Chondrocyte (in vitro differentiated cells): Measurements from ENCODE around the gene SCN8A. TPM values are rescaled to one million over a fixed set of nuclear protein-coding genes. Genes with fewer than 3 reads are reported as not detected.

ENCODE experiments used
- DNase-seq: peaks from one replicate; pipeline ENCODE4 v3.0.0; 2021; ENCODE audit warnings: mixed read lengths, low spot score
- H3K27ac Mint-ChIP-seq: one replicate; pipeline ENCODE4 v1.8.0; 2021; ENCODE audit warnings: mild to moderate bottlenecking, moderate library complexity, mixed read lengths; ENCODE audit not compliant: unreplicated experiment
- H3K27me3 Mint-ChIP-seq: 2 replicates; pipeline ENCODE4 v1.8.0; 2021; ENCODE audit warnings: low read depth, mixed read lengths
- H3K36me3 Mint-ChIP-seq: 2 replicates; pipeline ENCODE4 v1.8.0; 2021; ENCODE audit warnings: low read depth, mixed read lengths
- H3K4me1 Mint-ChIP-seq: 2 replicates; pipeline ENCODE4 v1.8.0; 2021; ENCODE audit warnings: low read depth, mild to moderate bottlenecking, mixed read lengths
- H3K4me3 Mint-ChIP-seq: one replicate; pipeline ENCODE4 v1.8.0; 2021; ENCODE audit warnings: mild to moderate bottlenecking, moderate library complexity, mixed read lengths; ENCODE audit not compliant: unreplicated experiment
- H3K9me3 Mint-ChIP-seq: 2 replicates; pipeline ENCODE4 v1.8.0; 2021; ENCODE audit warnings: low read depth, mixed read lengths
- CTCF ChIP-seq: fragments of 200-600 bp; sonication (generic); IDR thresholded peaks from 2 replicates; pipeline ENCODE4 v1.5.0; 2021; ENCODE audit warnings: antibody characterized with exemption, mild to moderate bottlenecking, moderate library complexity
- total RNA-seq: library from RNA; stranded (reverse); gene quantifications from 3 replicates; pipeline ENCODE4 v1.2.1, GENCODE V29; 2021

Gene SCN8A
- total RNA-seq, 1 donor from 2014 or later, result 4.4 TPM

- Mint-ChIP-seq H3K27me3 (no peaks in the 10 kb centered on the region), H3K4me1 (peaks cover 15% of the 10 kb centered on the region), H3K36me3 (no peaks in the 10 kb centered on the region), H3K27ac (no peak overlapping the region), H3K9me3 (no peaks in the 10 kb centered on the region), H3K4me3 (no peak overlapping the region)
- DNase-seq, result no peak
- TF ChIP-seq CTCF, result no peak
These were observed 86.4 kb downstream of the SCN8A start for GRCh38 chr12:51677284-51677968.

DNA sequence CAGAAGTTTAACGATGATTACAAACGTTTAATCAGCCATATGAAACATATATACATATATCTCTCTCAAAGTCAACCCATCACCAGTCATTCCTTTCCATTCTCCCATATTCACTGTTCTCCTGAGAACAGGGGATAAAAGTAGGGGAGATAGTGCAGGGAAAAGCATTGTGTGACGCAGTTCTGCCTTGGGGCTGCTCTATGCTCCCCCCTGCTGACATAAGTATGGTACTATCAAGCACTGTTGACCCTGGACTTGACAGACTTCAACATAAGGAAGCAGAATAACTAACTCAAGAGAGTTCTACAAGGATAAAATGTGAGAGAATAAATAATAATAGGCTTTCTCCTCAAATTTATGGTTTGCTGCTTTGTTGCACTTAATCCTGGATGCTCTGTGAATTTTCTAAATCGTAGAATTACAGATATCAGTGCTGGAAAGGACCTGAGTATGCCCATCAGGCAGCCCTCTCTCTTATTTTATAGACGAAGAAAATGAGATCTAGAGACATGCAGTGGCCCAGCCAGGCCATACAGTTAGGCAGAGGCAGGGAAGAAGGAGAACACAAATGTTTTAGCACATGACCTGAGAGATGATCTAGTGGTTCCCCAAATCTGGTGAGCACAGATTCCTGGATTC, 87.2 kb downstream of the SCN8A start:
- no peaks in the 10 kb centered on the region for H3K36me3 Mint-ChIP-seq
- no peak for DNase-seq
- peaks cover 16% of the 10 kb centered on the region for H3K4me1 Mint-ChIP-seq
- H3K27ac Mint-ChIP-seq, result no peak overlapping the region
- H3K9me3 Mint-ChIP-seq, result no peaks in the 10 kb centered on the region
- peak; percentile 77 for TF ChIP-seq CTCF
- no peak overlapping the region for H3K4me3 Mint-ChIP-seq
- no peaks in the 10 kb centered on the region for H3K27me3 Mint-ChIP-seq

DNA sequence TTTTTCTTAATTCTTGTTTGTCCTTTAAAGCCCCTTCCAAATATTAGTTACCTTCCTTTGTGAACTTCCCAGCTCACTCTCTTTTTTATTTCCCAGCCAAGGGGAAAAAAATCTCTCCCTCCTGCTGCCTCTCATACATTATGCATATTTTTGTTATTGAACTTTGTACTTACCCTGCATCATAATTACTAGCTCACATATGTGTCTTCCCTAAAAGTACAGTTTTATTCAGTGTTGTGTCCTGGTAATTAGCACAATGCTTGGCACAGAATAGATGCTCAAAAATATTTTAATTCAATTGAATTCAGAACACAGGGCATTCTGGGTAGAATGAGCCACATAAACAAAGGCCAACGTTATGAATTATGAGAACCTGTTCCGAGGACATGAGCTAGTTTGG, 91.9 kb downstream of the SCN8A start:
- H3K27ac Mint-ChIP-seq, result no peak overlapping the region
- H3K27me3 Mint-ChIP-seq, result no peaks in the 10 kb centered on the region
- TF ChIP-seq CTCF, result no peak
- H3K4me1 Mint-ChIP-seq, result peaks cover 47% of the 10 kb centered on the region
- no peak overlapping the region for H3K4me3 Mint-ChIP-seq
- H3K9me3 Mint-ChIP-seq, result no peaks in the 10 kb centered on the region
- DNase-seq, result no peak
- H3K36me3 Mint-ChIP-seq, result no peaks in the 10 kb centered on the region

GRCh38 chr12:51683763-51684357, 92.8 kb downstream of the SCN8A start:
- Mint-ChIP-seq H3K9me3 (no peaks in the 10 kb centered on the region), H3K27ac (peak overlapping the region; percentile 92), H3K27me3 (no peaks in the 10 kb centered on the region), H3K4me3 (no peak overlapping the region), H3K36me3 (no peaks in the 10 kb centered on the region), H3K4me1 (peaks cover 52% of the 10 kb centered on the region)
- TF ChIP-seq CTCF, result no peak
- no peak for DNase-seq

DNA sequence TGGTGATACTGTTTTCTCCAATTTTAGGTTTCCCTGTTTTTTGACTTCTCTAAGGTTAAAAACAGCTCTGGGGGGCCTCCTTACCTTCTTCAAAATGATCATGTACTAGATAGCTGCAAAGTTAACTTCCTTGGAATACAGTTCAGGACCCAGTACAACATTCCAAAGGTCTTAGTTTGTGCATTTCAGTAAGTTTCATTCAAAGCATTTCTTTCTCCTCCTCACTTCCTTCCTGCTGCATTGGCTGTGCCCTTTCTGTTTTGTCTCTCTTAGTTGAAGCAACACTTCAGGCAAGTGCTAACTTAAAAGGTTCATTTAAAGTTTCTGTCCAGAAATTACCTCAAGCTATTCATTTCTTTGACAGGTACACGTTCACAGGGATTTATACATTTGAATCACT, 95.7 kb downstream of the SCN8A start:
- Mint-ChIP-seq H3K27me3 (no peaks in the 10 kb centered on the region), H3K4me3 (no peak overlapping the region), H3K4me1 (peaks cover 52% of the 10 kb centered on the region), H3K36me3 (no peaks in the 10 kb centered on the region), H3K9me3 (no peaks in the 10 kb centered on the region), H3K27ac (peak overlapping the region; percentile 86)
- DNase-seq, result no peak
- no peak for TF ChIP-seq CTCF
